Hematopoietic multipotent progenitor cell treated with erythropoietin and hydrocortisone succinate and interleukin-3 and kit ligand, for 6 days (in vitro differentiated cells): Measurements from ENCODE around the gene GNGT1.

ENCODE experiments used
- DNase-seq: peaks from one replicate; pipeline ENCODE4 v3.0.0-alpha.2; 2015

The GNGT1 gene

GRCh38 chr7:93906267-93906666, at the start of gene GNGT1:
Gene GNGT1, plus strand, starts transcription at chr7:93906567. Its CDS starts 180 bp downstream, at chr7:93906747.
- DNase-seq = no peak

DNA sequence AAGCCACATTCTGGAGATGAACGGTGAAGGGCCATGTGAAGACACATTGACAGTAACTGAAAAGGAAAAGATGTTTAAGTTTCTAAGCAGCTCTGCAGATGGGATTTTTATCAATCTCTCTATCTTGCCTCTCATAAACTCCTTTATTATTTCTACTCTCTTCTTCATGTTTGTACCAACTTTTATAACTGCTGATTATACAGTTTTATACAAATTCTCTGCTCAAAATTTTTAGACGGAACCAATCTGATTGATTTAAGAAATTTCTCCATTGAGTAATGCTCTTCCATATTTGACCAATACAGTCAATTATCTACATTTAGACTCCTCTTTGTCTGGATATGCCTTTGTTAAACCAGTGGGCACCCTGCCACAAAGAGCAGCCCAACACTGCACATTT, 47.5 kb upstream of the GNGT1 start:
- DNase-seq = no peak

GRCh38 chr7:93860261-93860660, 46.1 kb upstream of the GNGT1 start:
- DNase-seq = no peak

DNA sequence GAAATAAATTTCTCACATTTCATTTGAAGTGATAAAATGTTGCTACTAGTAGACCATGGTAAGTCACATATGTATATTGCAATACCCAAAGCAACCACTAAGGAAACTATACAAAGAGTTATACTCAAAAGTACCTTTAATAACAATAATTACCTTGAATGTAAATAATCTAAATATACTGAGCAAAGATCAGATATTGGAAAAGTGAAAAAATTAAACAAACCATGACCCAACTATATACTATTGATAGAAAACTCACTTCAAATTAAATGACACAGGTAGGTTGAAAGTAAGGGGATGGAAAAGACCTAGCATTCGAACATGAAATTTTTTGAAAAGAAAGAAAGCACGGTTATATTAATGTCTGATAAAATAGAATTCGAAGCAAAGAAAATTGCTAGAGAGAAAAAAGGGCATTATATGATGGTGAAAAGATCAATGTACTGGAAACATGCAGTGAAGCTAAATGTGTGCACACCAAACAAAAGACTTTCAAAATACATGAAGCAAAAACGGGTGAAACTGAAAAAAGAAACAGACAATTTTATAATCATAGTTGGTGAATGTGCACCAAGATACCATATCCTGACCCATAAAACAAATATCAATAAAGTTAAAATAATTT, 44.9 kb upstream of the GNGT1 start:
- peak; percentile 4 for DNase-seq

GRCh38 chr7:93862651-93863050, 43.7 kb upstream of the GNGT1 start:
- DNase-seq = no peak

- no peak for DNase-seq
Observed at GRCh38 chr7:93866886-93867285, 39.5 kb upstream of the GNGT1 start.

DNA sequence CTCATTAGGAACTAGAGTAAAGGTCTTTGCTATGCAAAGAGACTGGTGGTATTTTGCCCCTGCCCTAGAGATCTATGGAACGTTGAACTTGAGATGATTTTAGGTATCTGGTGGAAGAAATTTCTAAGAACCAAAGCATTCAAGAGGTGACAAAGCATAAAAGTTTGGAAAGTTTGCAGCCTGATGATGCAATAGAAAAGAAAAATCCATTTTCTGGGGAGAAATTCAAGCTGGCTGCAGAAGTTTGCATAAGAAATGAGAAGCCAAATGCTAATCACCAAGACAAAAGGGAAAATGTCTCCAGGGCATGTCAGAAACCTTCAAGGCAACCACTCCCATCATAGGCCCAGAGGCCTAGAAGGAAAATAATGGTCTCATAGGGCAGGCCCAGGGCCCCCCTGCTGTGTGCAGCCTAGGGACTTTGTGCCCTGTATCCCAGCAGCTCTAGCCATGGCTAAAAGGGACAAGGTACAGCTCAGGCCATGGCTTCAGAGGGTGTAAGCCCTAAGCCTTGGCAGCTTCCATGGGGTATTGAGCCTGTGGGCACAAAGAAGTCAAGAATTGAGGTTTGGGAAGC, 32.3 kb upstream of the GNGT1 start:
- no peak for DNase-seq

- DNase-seq = no peak
Observed at GRCh38 chr7:93877742-93878141, 28.6 kb upstream of the GNGT1 start.

DNA sequence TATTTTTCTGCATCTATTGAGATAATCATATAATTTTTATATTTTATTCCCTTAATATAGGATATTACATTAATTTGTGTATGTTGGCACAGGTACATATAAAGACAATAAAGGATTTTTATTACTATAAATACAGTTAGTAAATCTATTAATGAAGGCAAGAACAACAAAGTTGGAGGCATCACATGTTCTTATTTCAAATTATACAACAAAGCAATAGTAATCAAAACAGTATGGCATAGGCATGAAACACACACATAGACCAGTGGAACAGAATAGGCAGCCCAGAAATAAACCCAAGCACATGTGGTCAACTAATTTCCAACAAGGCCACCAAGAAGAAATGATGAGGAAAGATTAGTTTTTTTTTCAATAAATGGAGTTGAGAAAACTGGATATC, 27.0 kb upstream of the GNGT1 start:
- no peak for DNase-seq

DNA sequence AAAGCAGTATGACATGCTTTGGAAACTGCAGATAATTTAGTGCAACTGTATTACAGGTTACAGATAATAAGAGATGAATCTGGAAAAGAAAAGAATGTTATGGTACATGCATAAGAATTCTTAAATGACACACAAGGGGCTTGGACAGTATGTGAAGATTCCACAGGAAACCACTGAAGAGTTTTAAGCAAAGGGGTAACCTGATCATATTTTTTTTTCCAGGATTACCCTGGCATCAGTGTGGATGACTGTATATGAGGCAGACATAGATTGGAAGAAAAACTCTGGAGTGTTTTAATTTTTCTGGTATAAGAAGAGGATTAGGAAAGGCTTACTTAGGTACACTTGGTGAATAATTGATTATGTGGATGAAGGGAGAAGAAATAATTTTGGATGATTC, 23.9 kb upstream of the GNGT1 start:
- no peak for DNase-seq

- DNase-seq = no peak
Observed at GRCh38 chr7:93883078-93883916, 23.1 kb upstream of the GNGT1 start.

DNA sequence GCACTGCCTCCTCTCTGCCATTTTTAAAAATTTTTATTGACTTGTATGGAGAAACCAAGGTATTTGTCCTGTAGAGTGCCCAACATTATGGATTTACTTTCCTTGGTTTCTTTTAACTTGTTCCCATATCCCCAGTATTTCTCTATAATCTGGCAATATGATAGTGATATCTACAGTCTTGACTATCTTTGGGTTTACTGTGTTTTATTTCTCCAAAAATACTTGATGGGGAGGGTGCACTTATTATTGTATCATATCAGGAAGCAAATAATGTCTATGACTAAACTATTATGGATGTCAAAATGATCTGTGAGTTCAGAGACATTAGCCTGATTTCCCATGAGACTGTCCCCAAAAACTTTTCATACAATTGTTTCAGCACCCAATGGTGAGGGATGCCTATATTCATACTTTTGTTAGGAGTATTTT, 22.4 kb upstream of the GNGT1 start:
- DNase-seq = no peak

GRCh38 chr7:93884541-93884940, 21.8 kb upstream of the GNGT1 start:
- DNase-seq = no peak

DNA sequence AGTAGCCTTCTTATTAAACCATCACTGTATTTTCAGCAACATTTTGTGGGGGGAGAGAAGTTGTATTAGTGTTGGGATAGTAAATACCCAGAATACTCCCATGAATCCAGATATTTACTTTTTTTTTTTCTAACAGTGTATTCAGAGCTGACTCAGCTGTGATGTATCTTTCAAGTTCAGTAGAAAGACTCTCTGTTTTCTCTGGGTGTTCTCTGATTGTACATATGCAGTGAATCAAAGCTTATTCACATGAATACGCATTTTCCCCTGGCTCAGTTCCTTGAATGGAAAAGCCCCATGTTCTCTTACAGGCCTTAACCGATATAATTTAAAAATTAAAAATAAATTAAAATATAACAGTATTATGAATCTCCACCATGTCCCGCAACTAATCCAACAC, 17.1 kb upstream of the GNGT1 start:
- no peak for DNase-seq

GRCh38 chr7:93890041-93890463, 16.3 kb upstream of the GNGT1 start:
- DNase-seq = no peak

GRCh38 chr7:93890464-93891068, 15.8 kb upstream of the GNGT1 start, which contains the start of gene TFPI2:
Gene TFPI2, minus strand, starts transcription at chr7:93890753. Its CDS starts 75 bp downstream, at chr7:93890678.
- DNase-seq = no peak

DNA sequence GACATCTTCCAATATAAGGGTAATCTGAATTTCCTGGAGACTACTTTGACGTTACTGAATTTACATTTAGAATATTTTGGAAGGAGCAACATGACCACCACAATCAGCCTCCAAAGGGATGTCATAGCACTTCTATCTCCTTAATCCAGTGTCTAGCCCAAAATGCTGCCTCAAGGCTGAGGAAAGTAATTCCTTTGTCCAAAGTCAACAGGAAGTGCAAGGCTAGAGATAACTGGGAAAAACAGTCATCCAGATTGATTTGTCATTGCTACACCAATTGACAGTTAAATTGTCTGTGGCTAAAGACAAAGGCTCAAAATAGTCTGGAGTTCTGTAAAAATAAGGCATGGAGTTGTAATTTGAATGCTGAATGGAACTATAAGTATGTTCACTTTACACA, 11.9 kb upstream of the GNGT1 start:
- DNase-seq = no peak

DNA sequence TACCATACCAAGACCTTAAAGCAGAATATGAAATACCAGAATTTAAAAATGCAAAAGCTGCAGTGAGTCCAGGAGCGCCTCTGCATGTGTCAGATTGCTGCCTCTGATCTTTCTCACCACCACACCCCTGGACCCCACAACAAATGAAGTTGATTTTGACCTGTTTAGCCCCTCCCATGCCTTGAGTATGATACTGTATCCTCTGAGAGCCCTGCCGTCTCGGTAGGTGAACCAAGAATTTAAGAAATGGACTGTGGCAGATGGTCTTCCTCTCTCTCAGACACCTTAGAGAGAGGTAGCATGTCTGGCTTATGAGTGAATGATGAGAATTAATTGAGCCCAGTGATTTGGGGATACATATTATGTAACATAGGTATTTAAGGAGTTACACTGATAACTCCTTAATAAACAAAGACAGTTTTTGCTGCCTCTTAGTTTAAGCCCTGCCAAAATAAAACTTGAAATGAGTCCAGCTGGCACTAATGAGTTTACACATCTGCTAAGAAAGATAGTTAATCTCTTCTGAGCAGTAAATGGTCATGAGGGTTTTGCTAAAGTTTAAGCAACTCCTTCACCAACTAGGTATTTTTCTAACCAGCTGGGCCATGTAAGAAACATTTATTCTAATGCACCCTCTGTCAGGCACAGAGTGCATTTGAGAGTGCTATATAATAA, 11.3 kb upstream of the GNGT1 start:
- peak; percentile 8 for DNase-seq

- DNase-seq = no peak
Observed at GRCh38 chr7:93895859-93896600, 10.3 kb upstream of the GNGT1 start.

DNA sequence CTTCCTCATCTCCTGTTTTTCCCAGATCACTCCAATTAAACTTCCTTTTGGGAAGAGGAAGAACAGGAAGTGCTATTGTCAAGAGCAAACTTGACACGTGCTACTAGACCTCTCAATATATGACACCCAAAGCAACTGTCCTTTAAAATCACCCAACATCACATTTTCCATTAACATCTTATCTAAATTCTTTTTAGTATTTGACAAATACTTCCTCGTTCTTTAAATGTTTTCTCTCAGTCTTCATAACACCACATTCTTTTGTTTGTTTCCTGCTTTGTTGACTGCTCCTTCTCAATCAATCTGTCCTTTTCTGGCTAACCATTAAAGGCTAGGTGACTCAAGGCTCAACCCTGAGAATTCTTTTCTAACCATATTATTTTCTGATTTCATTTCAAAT, 8.7 kb upstream of the GNGT1 start:
- no peak for DNase-seq

GRCh38 chr7:93902777-93903423, 3.5 kb upstream of the GNGT1 start:
- peak; percentile 48 for DNase-seq
